ENCODE results near the gene PECR. TPM values are rescaled to one million over a fixed set of nuclear protein-coding genes. Genes with fewer than 3 reads are reported as not detected.
"Not testable (repeated sequence)": the region's sequence is repeated elsewhere in the genome, so short reads cannot be mapped to it uniquely, and the experiment has no call there.

Gene PECR
- polyA plus RNA-seq, 1 donor = 6.4 TPM

DNA sequence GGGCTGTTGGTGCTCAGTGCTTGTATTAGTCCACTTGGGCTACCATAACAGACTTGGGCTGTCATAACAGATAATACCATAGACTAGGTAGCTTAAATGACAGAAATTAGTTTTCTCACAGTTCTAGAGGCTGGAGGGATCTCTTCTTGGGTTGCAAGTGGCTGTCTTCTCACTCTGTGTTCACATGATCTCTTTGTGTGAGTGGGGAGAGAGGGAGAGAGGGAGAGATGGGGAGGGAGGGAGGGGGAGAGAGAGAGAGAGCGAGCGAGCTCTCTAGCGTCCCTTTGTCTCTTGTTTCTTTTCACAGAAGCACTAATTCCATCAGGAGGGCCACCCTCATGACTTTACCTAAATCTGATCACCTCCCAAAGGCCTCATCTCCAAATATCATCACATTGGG is 23.1 kb upstream of the PECR start:
- no peak for DNase-seq (ENCODE audit: low read depth)

DNA sequence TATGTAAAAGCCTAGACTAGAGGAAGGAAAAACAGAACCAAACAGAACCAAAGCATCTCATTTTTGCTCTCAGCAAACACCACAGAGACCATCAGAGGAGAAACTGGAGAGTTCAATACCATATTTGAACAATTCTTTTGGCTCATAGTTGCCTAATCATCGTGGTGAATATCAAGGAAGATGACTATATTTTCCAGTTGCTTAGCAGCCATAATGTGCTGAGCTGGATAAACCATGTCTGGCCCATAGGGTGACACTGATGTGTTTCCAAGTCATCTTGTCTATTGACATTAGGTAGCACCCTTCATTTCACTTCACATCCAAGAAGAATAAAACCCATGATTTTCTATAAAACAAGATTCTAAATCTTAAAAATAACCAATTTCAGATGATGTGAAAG is 21.6 kb upstream of the PECR start:
- DNase-seq (ENCODE audit: low read depth) = no peak

DNA sequence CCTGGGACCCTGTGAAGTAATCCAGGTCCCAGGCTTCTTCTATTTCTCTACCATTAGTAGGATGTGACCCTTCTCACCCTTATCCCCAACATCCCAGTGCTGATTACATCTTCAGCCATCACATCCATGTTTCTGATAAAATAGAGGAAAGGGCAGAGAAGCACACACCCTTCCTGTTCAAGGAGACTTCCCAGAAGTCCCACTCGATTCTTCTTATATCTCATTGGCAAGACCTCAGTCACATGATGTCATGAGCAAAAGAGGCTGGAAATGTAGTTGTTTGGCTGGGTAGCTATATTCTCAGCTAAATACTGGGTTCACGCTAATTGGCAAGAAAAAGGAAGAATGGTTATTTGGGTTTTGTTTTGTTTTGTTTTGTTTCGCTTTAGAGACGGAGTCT is 19.5 kb upstream of the PECR start:
- DNase-seq (ENCODE audit: low read depth) = no peak

DNA sequence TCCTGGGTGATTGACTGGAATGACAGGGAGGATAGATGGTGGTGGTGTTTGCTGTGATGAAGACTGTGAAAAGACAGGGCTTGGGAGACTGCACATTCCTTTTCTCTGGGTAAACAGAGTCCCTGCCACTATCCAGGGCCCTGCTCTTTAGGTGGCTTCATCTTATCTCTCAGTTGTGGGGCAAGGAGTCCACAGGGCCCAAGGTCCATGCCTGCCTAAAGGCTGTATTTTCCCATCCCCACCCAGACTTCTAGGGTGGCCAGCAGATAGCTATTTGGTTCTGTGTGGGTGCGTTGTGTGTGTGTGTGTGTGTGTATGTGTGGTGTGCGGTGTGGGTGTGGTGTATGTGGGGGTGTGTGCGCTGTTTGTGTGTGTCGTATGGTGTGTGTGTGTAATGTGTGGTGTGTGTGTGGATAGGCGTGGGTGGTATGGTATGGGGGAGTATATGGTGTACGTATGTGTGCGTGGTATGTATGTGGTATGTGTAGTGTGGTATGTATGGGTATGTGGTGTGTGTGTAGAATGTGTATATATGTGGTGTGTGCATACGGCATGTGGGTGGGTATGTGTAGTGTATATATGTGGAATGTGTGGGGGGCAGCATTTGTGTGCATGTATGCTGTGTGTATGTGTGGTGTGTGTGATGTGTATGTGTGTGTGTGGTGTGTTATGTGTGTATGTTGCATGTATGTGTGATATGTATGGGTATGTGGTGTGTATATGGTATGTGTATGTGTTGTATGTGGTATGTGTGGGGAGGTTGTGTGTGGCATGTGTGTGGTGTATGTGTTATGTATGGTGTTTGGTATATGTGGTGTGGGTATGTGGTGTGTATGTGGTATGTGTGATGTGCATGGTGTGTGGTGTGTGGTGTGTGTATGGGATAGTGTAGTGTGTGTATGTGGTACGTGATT is 17.1 kb upstream of the PECR start:
- DNase-seq (ENCODE audit: low read depth) = no peak

DNA sequence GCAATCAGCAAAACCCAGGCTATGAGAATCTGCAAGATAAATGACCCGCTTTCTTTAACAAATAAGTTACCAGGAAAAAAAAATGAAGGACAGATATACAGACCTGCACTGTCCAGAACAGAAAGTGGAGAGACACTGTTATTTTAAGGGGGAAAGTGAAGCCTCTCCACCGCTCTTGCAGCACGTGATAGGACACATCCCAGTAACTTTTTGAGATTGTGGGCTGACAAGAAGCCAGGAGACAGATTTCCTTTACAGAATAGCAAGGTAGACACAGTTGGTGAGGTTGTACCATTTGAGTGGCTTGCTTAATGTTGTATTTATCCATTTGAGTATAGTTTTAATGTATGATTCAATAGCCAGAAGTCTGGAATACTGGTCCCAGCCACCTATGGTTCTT is 13.1 kb upstream of the PECR start:
- DNase-seq (ENCODE audit: low read depth) = no peak

DNA sequence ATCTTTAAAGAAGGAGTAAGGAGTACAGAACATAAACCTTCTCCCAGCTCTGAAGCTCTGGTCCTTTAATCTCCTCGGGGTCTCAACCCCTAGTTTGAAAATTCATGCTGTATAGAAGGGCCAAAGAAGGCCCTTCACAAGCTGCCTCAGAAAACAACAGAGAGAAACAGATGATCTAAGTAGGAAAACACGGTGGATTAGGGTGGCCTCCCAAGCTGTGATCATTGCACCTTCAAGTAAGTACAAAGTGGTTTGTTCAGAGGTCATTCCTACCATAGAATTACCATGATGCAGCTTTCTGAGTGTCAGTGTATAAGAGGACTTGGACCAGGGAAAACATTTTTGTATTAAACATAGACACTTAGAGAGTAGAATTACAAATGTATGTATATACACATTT is 11.0 kb upstream of the PECR start:
- DNase-seq (ENCODE audit: low read depth) = no peak

DNA sequence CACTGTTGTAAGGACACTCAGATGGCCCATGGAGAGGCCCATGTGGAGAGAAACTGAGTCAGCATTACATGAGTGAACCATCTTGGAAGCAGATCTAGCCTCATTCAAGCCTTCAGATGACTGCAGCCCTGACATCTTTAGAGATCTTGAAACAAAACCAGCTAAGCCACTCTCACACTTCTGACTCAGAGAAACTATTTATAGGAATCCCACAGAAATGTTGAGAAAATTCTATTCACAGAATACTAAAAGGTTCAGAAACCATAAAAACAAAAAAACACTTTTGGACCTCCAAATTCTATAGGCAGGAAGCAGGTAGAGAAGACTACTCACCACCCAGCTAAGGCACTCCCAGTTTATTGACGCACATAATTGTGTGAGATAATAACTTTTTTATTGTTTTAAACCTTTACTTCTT is 8.8 kb upstream of the PECR start:
- DNase-seq (ENCODE audit: low read depth) = no peak

DNA sequence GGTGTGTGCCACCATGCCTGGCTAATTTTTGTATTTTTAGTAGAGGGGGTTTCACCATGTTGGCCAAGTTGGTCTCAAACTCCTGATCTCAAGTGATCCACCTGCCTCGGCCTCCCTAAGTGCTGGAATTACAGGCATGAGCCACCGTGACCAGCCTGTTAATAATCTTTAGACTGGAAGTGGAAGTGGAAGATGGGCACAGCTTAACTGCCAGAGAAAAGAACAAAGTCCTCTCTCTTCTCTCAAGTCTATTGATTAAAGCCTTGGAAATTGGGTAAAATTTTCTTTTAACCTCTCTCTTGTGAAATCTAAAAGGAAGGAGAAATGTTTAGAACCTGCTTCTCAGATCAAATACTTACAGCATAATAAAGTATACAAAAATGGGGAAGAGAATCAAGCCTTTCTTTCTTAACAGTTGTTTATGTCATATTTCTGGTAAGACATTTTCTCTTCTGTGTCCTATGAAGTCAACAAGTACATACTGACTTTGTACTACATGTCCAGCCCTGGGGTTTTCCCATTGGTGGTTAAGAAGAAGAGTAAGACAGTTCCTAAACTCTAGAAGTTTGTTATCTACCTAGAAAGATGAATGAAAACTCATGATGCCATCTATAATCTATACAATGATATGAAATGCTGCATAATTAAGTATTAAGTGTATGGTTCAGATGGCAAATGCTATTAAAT is 4.7 kb upstream of the PECR start:
- DNase-seq (ENCODE audit: low read depth) = no peak

DNA sequence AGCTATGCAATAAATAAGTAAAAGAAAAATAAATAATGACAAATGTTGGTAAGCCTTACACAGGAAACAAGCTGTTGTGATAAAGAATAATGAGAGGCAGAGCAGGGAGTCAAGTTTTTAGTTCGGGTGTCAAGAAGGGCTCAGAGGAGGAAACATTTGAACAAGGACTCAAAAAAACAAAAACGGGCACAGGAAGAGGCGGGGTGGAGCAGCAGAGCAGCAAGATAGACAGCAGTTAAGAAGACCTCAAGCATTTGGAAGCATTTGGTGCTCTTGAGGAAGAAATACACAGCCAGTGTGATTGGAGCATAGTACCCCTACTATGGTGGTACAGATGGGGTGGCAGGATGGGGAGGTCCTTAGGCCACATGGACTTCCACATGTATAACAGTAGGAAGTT is 2.9 kb upstream of the PECR start:
- no peak for DNase-seq (ENCODE audit: low read depth)

DNA sequence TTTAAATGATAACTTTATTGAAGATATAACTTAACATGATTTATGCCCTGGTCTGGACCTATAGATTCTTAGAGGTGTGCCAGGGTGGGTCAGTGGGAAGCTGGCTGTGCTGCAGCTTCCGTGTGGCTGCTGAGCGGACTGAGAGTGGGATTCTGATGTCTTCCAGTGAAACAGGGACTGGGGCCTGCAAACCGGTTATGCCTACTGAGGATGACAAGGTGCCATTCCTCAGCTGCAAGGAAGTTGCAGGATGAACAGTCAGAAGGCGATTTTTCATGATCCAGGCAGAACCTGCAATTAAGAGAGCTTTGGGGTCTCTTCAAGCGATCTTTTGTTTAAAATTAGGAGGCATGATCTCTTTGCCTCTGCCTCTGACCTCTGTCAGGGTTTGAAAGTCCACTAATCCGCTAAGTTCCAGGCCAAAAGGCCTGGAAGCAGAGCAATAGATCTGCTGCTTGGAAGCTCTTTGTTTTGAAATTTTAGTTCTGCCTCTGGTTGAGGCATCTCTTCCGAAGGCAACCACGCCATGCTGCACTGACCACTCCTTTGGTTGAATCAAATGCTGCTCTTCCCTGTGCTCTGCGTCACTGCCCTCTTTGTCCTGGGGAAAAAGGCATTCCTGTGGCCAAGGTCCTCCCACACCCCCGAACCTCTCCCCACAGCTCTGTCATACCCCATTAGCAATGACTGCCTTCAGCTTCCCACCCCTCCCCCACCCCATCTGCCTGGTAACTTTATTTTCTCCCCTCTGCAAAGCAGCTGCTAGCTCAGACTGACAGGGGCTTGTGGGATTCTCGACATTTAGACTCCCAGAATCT is 2.1 kb upstream of the PECR start:
- DNase-seq (ENCODE audit: low read depth) = no peak

DNA sequence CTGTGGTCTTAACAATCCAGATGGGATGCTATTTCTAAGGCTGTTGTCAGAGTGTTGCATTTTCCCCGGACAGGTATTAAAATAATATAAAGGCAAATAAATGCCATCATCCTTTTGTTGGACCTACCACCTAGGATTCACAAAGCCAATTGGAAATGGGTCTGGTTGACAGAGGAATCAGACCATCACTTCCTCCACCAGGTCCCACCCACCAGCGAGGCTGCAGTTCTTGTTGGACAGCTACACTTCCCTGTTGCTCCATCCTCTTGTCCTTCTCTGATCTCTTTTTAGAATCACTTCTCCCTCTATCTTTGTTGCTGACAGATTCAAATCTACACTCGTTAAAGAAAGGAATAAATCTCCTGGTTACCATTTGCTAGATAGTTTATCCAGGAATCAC is 1.2 kb upstream of the PECR start:
- no peak for DNase-seq (ENCODE audit: low read depth)

DNA sequence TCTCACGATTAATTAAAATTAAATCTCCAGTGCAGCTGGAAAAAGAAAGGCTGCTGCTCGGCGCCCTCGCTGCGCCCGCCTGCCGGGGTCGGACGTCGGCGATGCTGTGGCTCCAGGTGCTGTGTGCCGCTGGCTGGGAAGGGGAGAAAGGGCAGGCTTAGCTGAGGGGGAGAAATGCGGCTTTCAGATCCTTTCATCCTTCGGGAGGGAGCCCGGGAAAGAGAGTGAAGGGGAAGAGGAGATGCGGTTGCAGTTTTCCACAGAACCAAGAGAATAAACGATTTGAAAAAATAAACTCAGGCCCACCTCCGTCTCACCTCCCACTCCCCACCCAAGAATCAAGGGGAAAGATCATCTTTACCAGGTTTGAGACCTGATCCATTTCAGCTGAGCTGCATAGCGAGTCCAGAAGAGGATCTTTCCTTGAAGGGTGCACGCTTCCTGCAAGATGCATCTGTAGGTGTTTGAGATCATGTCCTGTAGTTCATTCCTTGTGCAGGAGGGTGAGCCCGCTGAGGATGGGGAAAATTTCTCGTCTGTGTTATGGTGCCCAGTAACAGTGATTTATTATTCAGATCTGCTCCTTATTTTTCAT is 605 bp upstream of the PECR start:
- DNase-seq (ENCODE audit: low read depth) = no peak

DNA sequence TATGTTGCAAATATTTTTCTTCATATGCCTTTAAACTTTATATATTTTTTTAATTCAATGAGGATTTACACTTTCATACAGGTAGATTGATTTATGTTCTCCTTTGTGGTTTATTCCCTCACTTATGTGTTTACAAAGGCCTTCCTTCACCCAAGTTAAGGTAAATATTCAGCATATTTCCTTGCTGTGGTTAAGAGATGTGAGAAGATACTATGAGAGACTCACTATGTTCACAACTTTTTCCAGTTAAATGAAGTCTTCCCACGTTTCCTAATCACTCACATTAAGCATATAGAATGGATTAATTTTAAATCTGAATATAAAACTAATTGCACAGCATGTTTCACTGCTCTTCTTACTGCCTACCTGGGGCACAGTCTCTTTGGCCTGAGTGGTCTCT is 597 bp downstream of the PECR start:
- no peak for DNase-seq (ENCODE audit: low read depth)

DNA sequence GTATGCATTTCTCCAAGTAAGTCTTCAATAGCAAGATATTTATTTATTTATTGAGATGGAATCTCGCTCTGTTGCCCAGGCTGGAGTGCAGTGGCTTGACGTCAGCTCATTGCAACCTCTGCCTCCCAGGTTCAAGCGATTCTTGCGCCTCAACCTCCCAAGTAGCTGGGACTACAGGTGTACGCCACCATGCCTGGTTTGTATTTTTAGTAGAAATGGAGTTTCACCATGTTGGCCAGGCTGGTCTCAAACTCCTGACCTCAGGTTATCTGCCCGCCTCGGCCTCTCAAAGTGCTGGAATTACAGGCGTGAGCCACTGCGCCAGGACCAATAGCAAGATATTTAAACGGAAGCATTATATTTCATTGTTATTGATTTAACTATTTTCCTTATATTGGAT is 1.6 kb downstream of the PECR start:
- DNase-seq (ENCODE audit: low read depth) = not testable (repeated sequence)

DNA sequence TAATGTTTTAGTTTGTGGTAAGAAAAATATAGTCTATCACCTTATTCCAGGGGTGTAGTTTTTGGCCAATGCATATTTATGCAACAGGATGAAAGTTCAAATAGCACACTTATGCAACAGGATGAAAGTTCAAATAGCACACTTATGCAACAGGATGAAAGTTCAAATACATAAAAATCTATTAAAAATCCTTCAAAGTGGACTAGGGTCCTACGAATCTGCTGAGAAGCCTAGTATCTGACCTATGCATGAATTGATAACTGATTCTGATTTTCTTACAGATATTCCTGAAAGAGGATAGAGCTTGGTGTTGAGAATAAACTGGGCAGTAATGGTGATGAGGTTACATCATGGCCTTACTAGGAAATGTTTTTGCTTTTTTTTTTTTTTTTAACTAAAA is 2.8 kb downstream of the PECR start:
- DNase-seq (ENCODE audit: low read depth) = no peak

DNA sequence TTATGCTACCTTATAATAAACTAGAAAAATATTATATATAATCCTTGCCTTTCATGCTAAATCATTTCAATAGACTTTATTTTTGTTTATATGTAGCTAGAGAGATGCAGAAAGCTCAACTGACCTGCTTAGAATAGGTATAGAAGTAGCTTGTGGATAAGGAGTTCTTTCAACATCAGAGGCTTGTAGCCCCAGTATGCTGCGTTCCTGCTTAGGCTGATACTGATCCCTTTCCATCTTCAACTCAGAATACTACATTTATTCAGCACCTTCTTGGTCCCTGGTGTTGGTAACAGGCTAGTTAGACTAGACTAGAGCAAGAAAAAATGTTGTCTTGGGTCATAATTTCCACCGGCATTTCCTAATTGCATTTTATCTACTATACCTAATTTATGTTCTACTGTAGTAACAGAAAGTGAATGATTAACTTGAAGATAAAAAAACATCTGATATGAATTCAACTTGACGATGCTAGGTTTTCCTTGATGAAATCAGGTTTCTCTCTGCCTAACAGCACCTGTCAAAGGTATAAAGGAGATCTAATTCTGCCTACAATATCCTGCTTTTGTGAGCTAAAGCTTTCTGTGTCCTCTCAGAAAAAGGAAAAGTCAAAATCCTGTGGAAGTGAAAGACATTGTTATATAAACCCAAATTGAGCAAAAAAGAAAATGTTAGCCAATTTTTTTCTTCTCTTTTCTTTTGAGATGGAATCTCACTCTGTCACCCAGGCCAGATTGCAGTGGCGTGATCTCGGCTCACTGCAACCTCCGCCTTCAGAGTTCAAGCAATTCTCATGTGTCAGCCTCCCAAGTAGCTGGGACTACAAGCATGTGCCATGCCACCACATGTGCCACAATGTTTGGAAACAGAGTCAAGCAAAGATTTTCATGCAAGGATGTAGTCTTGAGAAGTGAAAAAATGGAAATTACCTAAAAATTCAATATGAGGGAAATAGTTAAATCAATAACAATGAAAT is 5.8 kb downstream of the PECR start:
- DNase-seq (ENCODE audit: low read depth) = no peak

DNA sequence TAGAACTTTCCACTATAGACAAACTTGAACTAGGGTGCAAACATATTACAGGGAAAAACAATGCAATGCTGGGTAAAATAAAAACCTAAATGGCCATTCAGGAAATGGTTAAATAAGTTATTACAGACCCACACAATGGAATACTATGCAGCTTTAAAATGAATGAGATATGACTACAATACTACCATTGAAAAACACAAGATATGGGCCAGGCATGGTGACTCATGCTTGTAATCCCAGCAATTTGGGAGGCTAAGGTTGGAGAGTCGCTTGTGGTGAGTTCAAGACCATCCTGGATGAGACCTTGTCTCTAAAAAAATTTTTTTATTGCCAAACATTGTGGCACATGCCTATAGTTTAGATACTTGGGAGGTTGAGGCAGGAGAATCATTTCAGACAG is 6.8 kb downstream of the PECR start:
- DNase-seq (ENCODE audit: low read depth) = no peak

DNA sequence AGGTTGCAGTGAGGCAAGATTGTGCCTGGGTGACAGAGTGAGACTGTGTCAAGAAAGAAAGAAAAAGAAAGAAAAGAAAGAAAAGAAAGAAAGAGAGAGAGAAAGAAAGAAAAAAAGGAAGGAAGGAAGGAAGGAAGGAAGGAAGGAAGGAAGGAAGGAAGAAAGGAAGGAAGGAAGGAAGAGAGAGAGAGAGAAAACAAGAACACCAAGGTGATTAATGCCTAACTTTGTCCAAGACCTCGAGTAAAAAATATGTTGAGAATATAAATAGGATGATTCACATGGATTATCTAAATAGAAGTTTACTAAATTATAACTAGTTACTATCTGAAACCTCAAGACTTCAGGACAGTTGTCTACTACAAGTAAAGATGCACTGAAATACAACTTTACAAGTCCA is 7.2 kb downstream of the PECR start:
- DNase-seq (ENCODE audit: low read depth) = no peak

DNA sequence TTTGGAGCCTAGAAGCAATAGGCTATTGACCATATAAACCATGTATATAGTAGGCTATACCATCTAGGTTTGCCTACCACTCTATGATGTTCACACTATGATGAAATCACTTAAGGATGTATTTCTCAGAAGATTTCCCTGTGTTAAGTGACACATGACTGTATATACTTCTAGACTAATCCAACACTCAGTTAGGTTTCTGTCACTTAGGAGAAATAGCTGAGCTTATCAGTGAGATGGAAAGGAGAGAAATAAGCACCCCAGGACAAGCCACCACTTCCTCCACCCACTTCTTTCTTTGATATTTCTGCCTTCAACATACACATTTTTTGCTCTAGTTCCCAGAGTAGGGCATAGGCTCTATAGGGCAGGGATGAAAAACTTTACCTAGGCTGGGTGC is 7.8 kb downstream of the PECR start:
- no peak for DNase-seq (ENCODE audit: low read depth)

DNA sequence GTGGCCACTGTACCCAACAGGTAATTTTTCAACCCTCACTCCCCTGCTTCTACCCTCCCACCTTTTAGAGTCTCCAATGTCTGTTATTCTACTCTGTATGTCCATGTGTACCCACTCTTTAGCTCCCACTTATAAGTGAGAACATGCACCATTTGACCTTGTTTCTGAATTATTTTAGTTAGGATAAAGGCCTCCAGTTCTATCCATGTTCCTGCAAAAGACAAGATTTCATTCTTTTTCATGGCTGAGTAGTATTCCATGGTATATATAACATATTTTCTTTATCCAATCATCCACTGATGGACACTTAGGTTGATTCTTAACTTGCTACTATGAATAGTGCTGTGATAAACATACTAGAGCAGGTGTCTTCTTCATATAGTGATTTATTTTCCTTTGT is 9.1 kb downstream of the PECR start:
- no peak for DNase-seq (ENCODE audit: low read depth)
